HepG2 (cell line): Measurements from ENCODE around the gene HSPB7. TPM values are rescaled to one million over a fixed set of nuclear protein-coding genes. Genes with fewer than 3 reads are reported as not detected.

Source experiments
- ATAC-seq: fragments of 200-7000 bp; cut with Tn5 transposase; 3 replicates; pipeline ENCODE4 v1.9.1; 2020; ENCODE audit warnings: mild to moderate bottlenecking, moderate library complexity
- BruUV-seq: library from RNA; stranded (reverse); fragments of 400-500 nt; replicated peaks from 2 replicates; lab custom pipeline; 2021; lab: Mats Ljungman, UMichigan
- CTCF ChIA-PET: fragments of 300-600 bp; formaldehyde crosslinking; extraction: SDS; loops from one replicate; lab custom pipeline; 2021; ENCODE audit warnings: low total read pairs, inconsistent platforms, low intra/inter-chr PET ratio; lab: Yijun Ruan, JAX
- POLR2A ChIA-PET: fragments of 350-600 bp; sonication (Branson Sonifier 250); formaldehyde crosslinking; loops from one replicate; lab custom pipeline; 2020; ENCODE audit warnings: antibody characterized with exemption, inconsistent platforms; lab: Yijun Ruan, JAX
- DNase-seq: peaks from one replicate; pipeline ENCODE4 v3.0.0-alpha.2; 2015; ENCODE audit warnings: low spot score
- FAIRE-seq: peaks from 3 replicates; lab custom pipeline; 2011; peaks lifted over from hg19 to GRCh38; lab: Jason Lieb, UNC
- H2AFZ ChIP-seq: one replicate; pipeline ENCODE4 v1.6.1; 2011; ENCODE audit warnings: low read length, inconsistent platforms
- H3K27ac ChIP-seq: fragments of 300-600 bp; 3 replicates; pipeline ENCODE4 v1.8.0; 2011; ENCODE audit warnings: mixed run types, mild to moderate bottlenecking, mixed read lengths, low read length, inconsistent platforms; ENCODE audit not compliant: insufficient read depth; ENCODE audit errors: extremely low read length
- H3K27me3 ChIP-seq, 2 experiments: fragments of 200-600 bp in 1 of 2; 2 replicates in 1 of 2; 3 replicates in 1 of 2; pipeline versions ENCODE4 v1.6.0 to v1.8.0; 2011; ENCODE audit warnings: low read length in 2 of 2, mild to moderate bottlenecking in 2 of 2, moderate library complexity in 2 of 2, inconsistent platforms in 1 of 2; ENCODE audit not compliant: insufficient read depth in 2 of 2, control insufficient read depth in 1 of 2
- H3K36me3 ChIP-seq, 2 experiments: fragments of 200-600 bp in 1 of 2; replicated peaks in 1 of 2; 2 replicates in 1 of 2; 3 replicates in 1 of 2; pipeline versions ENCODE4 v1.5.1 to v1.8.0; 2011; ENCODE audit warnings: low read length in 2 of 2, inconsistent platforms in 1 of 2; ENCODE audit not compliant: insufficient read depth in 2 of 2, control insufficient read depth in 1 of 2
- H3K4me1 ChIP-seq: 2 replicates; pipeline ENCODE4 v1.5.1; 2012; ENCODE audit warnings: low read length, inconsistent platforms; ENCODE audit not compliant: insufficient read depth
- H3K4me2 ChIP-seq: 2 replicates; pipeline ENCODE4 v1.6.0; 2011; ENCODE audit warnings: low read depth, low read length, inconsistent platforms
- H3K4me3 ChIP-seq, 3 experiments: fragments of 200-600 bp in 1 of 3; sonication (generic), shearing (Covaris generic) in 1 of 3; replicated peaks in 1 of 3; 2 replicates each; pipeline ENCODE4 v1.5.1; 2011 to 2016; ENCODE audit warnings: low read length in 3 of 3, inconsistent platforms in 2 of 3, low read depth in 2 of 3, mild to moderate bottlenecking in 2 of 3, control low read depth in 1 of 3, mixed read lengths in 1 of 3; ENCODE audit not compliant: insufficient read depth in 1 of 3
- H3K79me2 ChIP-seq: one replicate; pipeline ENCODE4 v1.6.1; 2011; ENCODE audit warnings: low read length, inconsistent platforms; ENCODE audit not compliant: insufficient read depth
- H3K9ac ChIP-seq: 2 replicates; pipeline ENCODE4 v1.6.0; 2011; ENCODE audit warnings: mild to moderate bottlenecking, low read depth, low read length, inconsistent platforms; ENCODE audit not compliant: insufficient read depth
- H3K9me3 ChIP-seq: 2 replicates; pipeline ENCODE4 v1.5.1; 2012; ENCODE audit warnings: mild to moderate bottlenecking, low read length
- H4K20me1 ChIP-seq: 2 replicates; pipeline ENCODE4 v1.6.0; 2011; ENCODE audit warnings: inconsistent platforms, mild to moderate bottlenecking, low read length, moderate library complexity; ENCODE audit not compliant: insufficient read depth
- ATF2 ChIP-seq: sonication (generic); formaldehyde crosslinking; IDR thresholded peaks from 2 replicates; pipeline ENCODE4 v1.4.0; 2020; ENCODE audit warnings: missing genetic modification reagents
- CTCF ChIP-seq: sonication (generic); formaldehyde crosslinking; IDR thresholded peaks from 2 replicates; pipeline ENCODE4 v1.5.0; 2020; ENCODE audit warnings: mild to moderate bottlenecking, missing genetic modification reagents, moderate library complexity
- HDAC2 ChIP-seq: sonication (generic); formaldehyde crosslinking; IDR thresholded peaks from 2 replicates; pipeline ENCODE4 v1.4.0; 2020; ENCODE audit warnings: missing genetic modification reagents
- KDM6A ChIP-seq: IDR thresholded peaks from 2 replicates; pipeline ENCODE4 v1.6.1; 2016; ENCODE audit warnings: low read depth
- MXI1 ChIP-seq: IDR thresholded peaks from 3 replicates; pipeline ENCODE4 v1.6.1; 2012; ENCODE audit warnings: low read depth, low read length, inconsistent platforms, borderline replicate concordance
- MYC ChIP-seq: sonication (generic); formaldehyde crosslinking; IDR thresholded peaks from 2 replicates; pipeline ENCODE4 v1.9.0; 2021; ENCODE audit warnings: missing genetic modification reagents, borderline replicate concordance
- PTBP1 ChIP-seq: fragments of 200-400 bp; formaldehyde crosslinking; IDR thresholded peaks from 2 replicates; pipeline ENCODE4 v1.6.1; 2018; ENCODE audit warnings: low read length, low read depth; ENCODE audit not compliant: poor library complexity, severe bottlenecking
- RNF2 ChIP-seq: fragments of 450-650 bp; conservative IDR thresholded peaks from 2 replicates; pipeline ENCODE4 v1.6.1; 2016; ENCODE audit warnings: low read depth
- SIX1 ChIP-seq: sonication (generic); formaldehyde crosslinking; IDR thresholded peaks from 2 replicates; pipeline ENCODE4 v1.4.0; 2020; ENCODE audit warnings: missing genetic modification reagents, borderline replicate concordance
- STAG1 ChIP-seq: sonication (generic); formaldehyde crosslinking; IDR thresholded peaks from 2 replicates; pipeline ENCODE4 v1.4.0; 2020; ENCODE audit warnings: missing genetic modification reagents
- TEAD2 ChIP-seq: sonication (generic); formaldehyde crosslinking; IDR thresholded peaks from 2 replicates; pipeline ENCODE4 v1.9.0; 2021; ENCODE audit warnings: missing genetic modification reagents
- ZBTB25 ChIP-seq: IDR thresholded peaks from 2 replicates; pipeline ENCODE4 v1.6.1; 2018; ENCODE audit warnings: missing genetic modification reagents
- ZFP91 ChIP-seq: sonication (generic); formaldehyde crosslinking; IDR thresholded peaks from 2 replicates; pipeline ENCODE4 v1.9.0; 2022; ENCODE audit warnings: missing genetic modification reagents, mild to moderate bottlenecking, borderline replicate concordance
- ZIK1 ChIP-seq: sonication (generic); formaldehyde crosslinking; IDR thresholded peaks from 2 replicates; pipeline ENCODE4 v1.5.0; 2020; ENCODE audit warnings: mild to moderate bottlenecking, low read depth, missing genetic modification reagents, borderline replicate concordance
- ZNF230 ChIP-seq: sonication (generic); formaldehyde crosslinking; IDR thresholded peaks from 2 replicates; pipeline ENCODE4 v1.4.0; 2020; ENCODE audit warnings: mild to moderate bottlenecking, missing genetic modification reagents
- ZNF451 ChIP-seq: sonication (generic); formaldehyde crosslinking; IDR thresholded peaks from 2 replicates; pipeline ENCODE4 v1.5.0; 2020; ENCODE audit warnings: mild to moderate bottlenecking, missing genetic modification reagents
- ZNF615 ChIP-seq: sonication (generic); formaldehyde crosslinking; IDR thresholded peaks from 2 replicates; pipeline ENCODE4 v1.5.0; 2020; ENCODE audit warnings: mild to moderate bottlenecking, missing genetic modification reagents, borderline replicate concordance
- ZNF616 ChIP-seq: sonication (generic); formaldehyde crosslinking; IDR thresholded peaks from 2 replicates; pipeline ENCODE4 v1.5.0; 2020; ENCODE audit warnings: low read depth, mild to moderate bottlenecking, missing genetic modification reagents
- ZNF724P ChIP-seq: sonication (generic); formaldehyde crosslinking; IDR thresholded peaks from 2 replicates; pipeline ENCODE4 v1.8.0; 2022; ENCODE audit warnings: missing genetic modification reagents, borderline replicate concordance
- ZNF83 ChIP-seq: sonication (generic); formaldehyde crosslinking; IDR thresholded peaks from 2 replicates; pipeline ENCODE4 v1.4.0; 2020; ENCODE audit warnings: missing genetic modification reagents, mild to moderate bottlenecking, borderline replicate concordance
- WGBS: methylation state at CpG from one replicate; pipeline ENCODE4 v1.1.6; 2017; ENCODE audit warnings: low lambda C conversion rate; 5-methylcytosine and 5-hydroxymethylcytosine counted together
- in situ Hi-C: cut with HindIII; loops from 2 replicates; pipeline ENCODE4 v1.10.0; 2017; ENCODE audit warnings: low pct_unique_long_range_greater_than_20kb; ENCODE audit not compliant: extremely low pct_ligation_motif_present
- intact Hi-C: fragments of 100-400 bp; cut with micrococcal nuclease; formaldehyde crosslinking; loops from one replicate; pipeline ENCODE4 v1.10.0; 2022; ENCODE audit not compliant: unreplicated experiment
- polyA plus RNA-seq, 8 experiments: library from polyadenylated mRNA; depleted of rRNA in 3 of 8; stranded (reverse) in 7 of 8; unstranded in 1 of 8; fragments of >200 nt; fragmentation: Illumina TruSeq in 4 of 8; extraction: Trizol in 4 of 8; gene quantifications; 2 replicates each; pipeline versions ENCODE4 v1.2.1 to v1.2.3, GENCODE V29; 2011 to 2016; ENCODE audit warnings: low read depth in 4 of 8, missing spikeins in 1 of 8, mixed read lengths in 1 of 8; ENCODE audit not compliant: insufficient read depth in 1 of 8
- total RNA-seq, 5 experiments: library from RNA; depleted of rRNA; stranded (reverse); fragments of >200 nt; fragmentation: Illumina TruSeq; extraction: Trizol; gene quantifications; 2 replicates each; pipeline ENCODE4 v1.2.3, GENCODE V29; 2016; ENCODE audit warnings: low read depth in 1 of 5

The HSPB7 gene
- total and polyA plus RNA-seq, 2 of the 13 experiments (the other 11 are each of a cell fraction or from before 2014, with no cell fraction given), result 0.20 TPM; not detected in 1

- Histone ChIP-seq H3K4me1 (peaks cover 66% of the 10 kb centered on the region), H4K20me1 (peaks cover 20% of the 10 kb centered on the region; the same call in 1 of the 2 replicates), H3K27ac (no peak overlapping the region), H3K9ac (no peak overlapping the region), H2AFZ (no peak overlapping the region), H3K36me3 (peaks cover 0 to 18% of the 10 kb centered on the region in 2 experiments), H3K9me3 (no peaks in the 10 kb centered on the region), H3K27me3 (peaks cover 0 to 7% of the 10 kb centered on the region in 2 experiments; a peak in 1 of 5 replicates), H3K79me2 (peaks cover 10% of the 10 kb centered on the region), H3K4me3 (no peak overlapping the region), H3K4me2 (no peak overlapping the region)
- no CpG with 5 or more reads among the region's 4 CpGs for WGBS
- POLR2A ChIA-PET, result no interaction called here
- CTCF ChIA-PET, result interaction anchor here (1.3 to 2.7 kb wide), 3 partner anchors 23 to 47 kb away, joined by 4 to 35 read pairs (median 16); no protein-coding TSS in a partner anchor
- in situ Hi-C loops, result no loop called here
- no TSS peak for BruUV-seq
- FAIRE-seq (no peak), ATAC-seq (peak; percentile 59), DNase-seq (peak; percentile 63)
- intact Hi-C loops, result loop anchor here (1.0 to 2.0 kb wide), 2 partner anchors 24 to 47 kb away; no protein-coding TSS in a partner anchor
- TF ChIP-seq KDM6A (CRISPR knock-in tag) (no peak), ZNF724P (no peak), ZBTB25 (CRISPR knock-in tag) (0 out of 2 replicates have a peak, but pooled peaks have one; percentile 28), ATF2 (CRISPR knock-in tag) (no peak), ZNF451 (CRISPR knock-in tag) (0 out of 2 replicates have a peak, but pooled peaks have one; percentile 46), ZNF616 (no peak), ZFP91 (CRISPR knock-in tag) (no peak), MYC (CRISPR knock-in tag) (no peak), ZNF615 (no peak), CTCF (peak; percentile 97), PTBP1 (no peak), ZIK1 (no peak), ZNF83 (CRISPR knock-in tag) (no peak), TEAD2 (no peak), ZNF230 (CRISPR knock-in tag) (no peak), STAG1 (peak; percentile 91), HDAC2 (CRISPR knock-in tag) (no peak), SIX1 (CRISPR knock-in tag) (no peak), MXI1 (no peak), RNF2 (no peak)
These were observed 8.8 kb downstream of the HSPB7 start for GRCh38 chr1:16009030-16009460.
